HepG2 (cell line): Measurements from ENCODE around the gene CMIP. TPM values are rescaled to one million over a fixed set of nuclear protein-coding genes. Genes with fewer than 3 reads are reported as not detected.

Experiments used
- ATAC-seq: fragments of 200-7000 bp; cut with Tn5 transposase; 3 replicates; pipeline ENCODE4 v1.9.1; 2020; ENCODE audit warnings: mild to moderate bottlenecking, moderate library complexity
- BruUV-seq: library from RNA; stranded (reverse); fragments of 400-500 nt; replicated peaks from 2 replicates; lab custom pipeline; 2021; lab: Mats Ljungman, UMichigan
- CTCF ChIA-PET: fragments of 300-600 bp; formaldehyde crosslinking; extraction: SDS; loops from one replicate; lab custom pipeline; 2021; ENCODE audit warnings: low total read pairs, inconsistent platforms, low intra/inter-chr PET ratio; lab: Yijun Ruan, JAX
- POLR2A ChIA-PET: fragments of 350-600 bp; sonication (Branson Sonifier 250); formaldehyde crosslinking; loops from one replicate; lab custom pipeline; 2020; ENCODE audit warnings: antibody characterized with exemption, inconsistent platforms; lab: Yijun Ruan, JAX
- DNase-seq: peaks from one replicate; pipeline ENCODE4 v3.0.0-alpha.2; 2015; ENCODE audit warnings: low spot score
- FAIRE-seq: peaks from 3 replicates; lab custom pipeline; 2011; peaks lifted over from hg19 to GRCh38; lab: Jason Lieb, UNC
- H2AFZ ChIP-seq: one replicate; pipeline ENCODE4 v1.6.1; 2011; ENCODE audit warnings: low read length, inconsistent platforms
- H3K27ac ChIP-seq: fragments of 300-600 bp; 3 replicates; pipeline ENCODE4 v1.8.0; 2011; ENCODE audit warnings: mixed run types, mild to moderate bottlenecking, mixed read lengths, low read length, inconsistent platforms; ENCODE audit not compliant: insufficient read depth; ENCODE audit errors: extremely low read length
- H3K27me3 ChIP-seq, 2 experiments: fragments of 200-600 bp in 1 of 2; 2 replicates in 1 of 2; 3 replicates in 1 of 2; pipeline versions ENCODE4 v1.6.0 to v1.8.0; 2011; ENCODE audit warnings: low read length in 2 of 2, mild to moderate bottlenecking in 2 of 2, moderate library complexity in 2 of 2, inconsistent platforms in 1 of 2; ENCODE audit not compliant: insufficient read depth in 2 of 2, control insufficient read depth in 1 of 2
- H3K36me3 ChIP-seq, 2 experiments: fragments of 200-600 bp in 1 of 2; replicated peaks in 1 of 2; 2 replicates in 1 of 2; 3 replicates in 1 of 2; pipeline versions ENCODE4 v1.5.1 to v1.8.0; 2011; ENCODE audit warnings: low read length in 2 of 2, inconsistent platforms in 1 of 2; ENCODE audit not compliant: insufficient read depth in 2 of 2, control insufficient read depth in 1 of 2
- H3K4me1 ChIP-seq: 2 replicates; pipeline ENCODE4 v1.5.1; 2012; ENCODE audit warnings: low read length, inconsistent platforms; ENCODE audit not compliant: insufficient read depth
- H3K4me2 ChIP-seq: 2 replicates; pipeline ENCODE4 v1.6.0; 2011; ENCODE audit warnings: low read depth, low read length, inconsistent platforms
- H3K4me3 ChIP-seq, 3 experiments: fragments of 200-600 bp in 1 of 3; sonication (generic), shearing (Covaris generic) in 1 of 3; replicated peaks in 1 of 3; 2 replicates each; pipeline ENCODE4 v1.5.1; 2011 to 2016; ENCODE audit warnings: low read length in 3 of 3, inconsistent platforms in 2 of 3, low read depth in 2 of 3, mild to moderate bottlenecking in 2 of 3, control low read depth in 1 of 3, mixed read lengths in 1 of 3; ENCODE audit not compliant: insufficient read depth in 1 of 3
- H3K79me2 ChIP-seq: one replicate; pipeline ENCODE4 v1.6.1; 2011; ENCODE audit warnings: low read length, inconsistent platforms; ENCODE audit not compliant: insufficient read depth
- H3K9ac ChIP-seq: 2 replicates; pipeline ENCODE4 v1.6.0; 2011; ENCODE audit warnings: mild to moderate bottlenecking, low read depth, low read length, inconsistent platforms; ENCODE audit not compliant: insufficient read depth
- H3K9me3 ChIP-seq: 2 replicates; pipeline ENCODE4 v1.5.1; 2012; ENCODE audit warnings: mild to moderate bottlenecking, low read length
- H4K20me1 ChIP-seq: 2 replicates; pipeline ENCODE4 v1.6.0; 2011; ENCODE audit warnings: inconsistent platforms, mild to moderate bottlenecking, low read length, moderate library complexity; ENCODE audit not compliant: insufficient read depth
- AKNA ChIP-seq: sonication (generic); formaldehyde crosslinking; IDR thresholded peaks from 2 replicates; pipeline ENCODE4 v1.4.0; 2020; ENCODE audit warnings: missing genetic modification reagents, borderline replicate concordance
- ATF1 ChIP-seq: IDR thresholded peaks from 2 replicates; pipeline ENCODE4 v1.6.1; 2016; ENCODE audit warnings: mild to moderate bottlenecking, control low read depth
- KLF11 ChIP-seq: IDR thresholded peaks from 2 replicates; pipeline ENCODE4 v1.6.1; 2016; ENCODE audit warnings: missing compliant biosample characterization
- POLR2A ChIP-seq, 2 experiments: IDR thresholded peaks; 2 replicates each; pipeline ENCODE4 v1.6.1; 2011; ENCODE audit warnings: low read depth in 2 of 2, low read length in 2 of 2, mild to moderate bottlenecking in 1 of 2, moderate library complexity in 1 of 2; ENCODE audit not compliant: insufficient read depth in 1 of 2
- ZNF747 ChIP-seq: sonication (generic); formaldehyde crosslinking; IDR thresholded peaks from 2 replicates; pipeline ENCODE4 v1.8.1; 2023; ENCODE audit warnings: missing genetic modification reagents, mild to moderate bottlenecking, borderline replicate concordance
- WGBS: methylation state at CpG from one replicate; pipeline ENCODE4 v1.1.6; 2017; ENCODE audit warnings: low lambda C conversion rate; 5-methylcytosine and 5-hydroxymethylcytosine counted together
- in situ Hi-C: cut with HindIII; loops from 2 replicates; pipeline ENCODE4 v1.10.0; 2017; ENCODE audit warnings: low pct_unique_long_range_greater_than_20kb; ENCODE audit not compliant: extremely low pct_ligation_motif_present
- intact Hi-C: fragments of 100-400 bp; cut with micrococcal nuclease; formaldehyde crosslinking; loops from one replicate; pipeline ENCODE4 v1.10.0; 2022; ENCODE audit not compliant: unreplicated experiment
- polyA plus RNA-seq, 8 experiments: library from polyadenylated mRNA; depleted of rRNA in 3 of 8; stranded (reverse) in 7 of 8; unstranded in 1 of 8; fragments of >200 nt; fragmentation: Illumina TruSeq in 4 of 8; extraction: Trizol in 4 of 8; gene quantifications; 2 replicates each; pipeline versions ENCODE4 v1.2.1 to v1.2.3, GENCODE V29; 2011 to 2016; ENCODE audit warnings: low read depth in 4 of 8, missing spikeins in 1 of 8, mixed read lengths in 1 of 8; ENCODE audit not compliant: insufficient read depth in 1 of 8
- total RNA-seq, 5 experiments: library from RNA; depleted of rRNA; stranded (reverse); fragments of >200 nt; fragmentation: Illumina TruSeq; extraction: Trizol; gene quantifications; 2 replicates each; pipeline ENCODE4 v1.2.3, GENCODE V29; 2016; ENCODE audit warnings: low read depth in 1 of 5

Gene CMIP
- total and polyA plus RNA-seq, 2 of the 13 experiments (the other 11 are each of a cell fraction or from before 2014, with no cell fraction given): 10.9 to 18.1 TPM

- Histone ChIP-seq H3K27me3 (no peaks in the 10 kb centered on the region), H3K36me3 (peaks cover 50 to 73% of the 10 kb centered on the region in 2 experiments), H3K79me2 (peaks cover 7% of the 10 kb centered on the region), H3K9ac (no peak overlapping the region), H3K27ac (no peak overlapping the region), H3K4me2 (no peak overlapping the region), H3K4me1 (no peaks in the 10 kb centered on the region), H3K9me3 (no peaks in the 10 kb centered on the region), H3K4me3 (no peak overlapping the region), H2AFZ (no peak overlapping the region), H4K20me1 (peaks cover 28% of the 10 kb centered on the region; the same call in 1 of the 2 replicates)
- intact Hi-C loops: no loop called here
- 97% methylated on average over 16 of the region's 16 CpGs for WGBS
- ATAC-seq (no peak), FAIRE-seq (no peak), DNase-seq (no peak)
- POLR2A ChIA-PET: no interaction called here
- in situ Hi-C loops: no loop called here
- CTCF ChIA-PET: no interaction called here
- no peak for TF ChIP-seq ATF1 (CRISPR knock-in tag)
- no peak for TF ChIP-seq AKNA (CRISPR knock-in tag)
- TF ChIP-seq POLR2A (IDR thresholded peaks at IDR 0.05; ENCODE audit: insufficient read depth in 1 of 2, low read depth in 2 of 2, low read length in 2 of 2): 0 out of 4 replicates have a peak, but pooled peaks of 1 of the 2 experiments have one; percentile 8
- BruUV-seq: no TSS peak
Measured at GRCh38 chr16:81692021-81692420, 247.4 kb downstream of the CMIP start.

- no peaks in the 10 kb centered on the region for H3K27me3 ChIP-seq
- no peaks in the 10 kb centered on the region for H3K9me3 ChIP-seq
- TF ChIP-seq ZNF747 (CRISPR knock-in tag) (no peak), KLF11 (CRISPR knock-in tag) (no peak)
- BruUV-seq: no TSS peak
- in situ Hi-C loops: no loop called here
- H4K20me1 ChIP-seq: peaks cover 24% of the 10 kb centered on the region; the same call in 1 of the 2 replicates
- DNase-seq (no peak), FAIRE-seq (no peak), ATAC-seq (no peak)
- no peaks in the 10 kb centered on the region for H3K4me1 ChIP-seq
- CTCF ChIA-PET: no interaction called here
- peaks cover 52 to 73% of the 10 kb centered on the region in 2 experiments for H3K36me3 ChIP-seq
- no peak overlapping the region for H3K4me2 ChIP-seq
- POLR2A ChIA-PET: no interaction called here
- H3K9ac ChIP-seq: no peak overlapping the region
- H3K79me2 ChIP-seq: peaks cover 7% of the 10 kb centered on the region
- H2AFZ ChIP-seq: no peak overlapping the region
- intact Hi-C loops: no loop called here
- no peak overlapping the region for H3K27ac ChIP-seq
- 98% methylated on average over 13 of the region's 15 CpGs for WGBS
- no peak overlapping the region for H3K4me3 ChIP-seq
Measured at GRCh38 chr16:81692571-81692970, 248.0 kb downstream of the CMIP start.
